A673 (cell line): ENCODE results near the gene CDC25B. TPM values are rescaled to one million over a fixed set of nuclear protein-coding genes. Genes with fewer than 3 reads are reported as not detected.

Source experiments
- BruUV-seq: library from RNA; stranded (reverse); fragments of 400-500 nt; replicated peaks from 2 replicates; lab custom pipeline; 2021; lab: Mats Ljungman, UMichigan
- CTCF ChIA-PET: fragments of 300-600 bp; sonication (Branson Sonifier 250); formaldehyde crosslinking; loops from one replicate; lab custom pipeline; 2022; ENCODE audit warnings: antibody characterized with exemption; lab: Charles Lee
- POLR2A ChIA-PET: fragments of 300-600 bp; sonication (Branson Sonifier 250); formaldehyde crosslinking; loops from one replicate; lab custom pipeline; 2022; ENCODE audit warnings: antibody characterized with exemption; ENCODE audit not compliant: low non-redundant PET; lab: Charles Lee
- DNase-seq: peaks from one replicate; pipeline ENCODE4 v3.0.0-alpha.2; 2015; ENCODE audit warnings: low spot score
- H3K27ac ChIP-seq: fragments of 200-600 bp; sonication (generic); 2 replicates; pipeline ENCODE4 v1.5.1; 2016; ENCODE audit warnings: mixed run types, low read depth, mild to moderate bottlenecking, mixed read lengths, antibody characterized with exemption, low read length; ENCODE audit not compliant: poor library complexity, severe bottlenecking
- H3K27me3 ChIP-seq: fragments of 200-600 bp; sonication (generic); replicated peaks from 2 replicates; pipeline ENCODE4 v1.6.1; 2017; ENCODE audit warnings: mixed run types, low read depth, mild to moderate bottlenecking, mixed read lengths, antibody characterized with exemption, low read length; ENCODE audit not compliant: insufficient read depth, poor library complexity
- H3K36me3 ChIP-seq: fragments of 200-600 bp; sonication (generic); 2 replicates; pipeline ENCODE4 v1.6.1; 2016; ENCODE audit warnings: mixed run types, mild to moderate bottlenecking, mixed read lengths, antibody characterized with exemption, low read length; ENCODE audit not compliant: insufficient read depth, poor library complexity, severe bottlenecking
- H3K4me1 ChIP-seq: fragments of 200-600 bp; sonication (generic); 2 replicates; pipeline ENCODE4 v1.6.1; 2017; ENCODE audit warnings: mixed run types, mild to moderate bottlenecking, mixed read lengths, antibody characterized with exemption, low read length; ENCODE audit not compliant: insufficient read depth, poor library complexity, severe bottlenecking
- H3K4me3 ChIP-seq: fragments of 200-600 bp; sonication (generic); 2 replicates; pipeline ENCODE4 v1.5.1; 2016; ENCODE audit warnings: low read depth, mixed run types, mild to moderate bottlenecking, mixed read lengths, low read length; ENCODE audit not compliant: poor library complexity, severe bottlenecking
- H3K9me3 ChIP-seq: fragments of 200-600 bp; sonication (generic); 2 replicates; pipeline ENCODE4 v1.6.1; 2016; ENCODE audit warnings: mixed run types, low read depth, mild to moderate bottlenecking, mixed read lengths, antibody characterized with exemption, low read length; ENCODE audit not compliant: poor library complexity, severe bottlenecking
- CTCF ChIP-seq: fragments of 300-800, 200-600 bp; sonication (generic); conservative IDR thresholded peaks from 2 replicates; pipeline ENCODE4 v1.5.1; 2017; ENCODE audit warnings: low read depth, mild to moderate bottlenecking, antibody characterized with exemption, low read length, moderate library complexity, mixed read lengths
- EZH2 ChIP-seq: fragments of 200-600 bp; sonication (generic); IDR thresholded peaks from 2 replicates; pipeline ENCODE4 v1.6.1; 2017; ENCODE audit warnings: borderline replicate concordance, low read depth, mild to moderate bottlenecking, mixed read lengths, antibody characterized with exemption, low read length; ENCODE audit not compliant: poor library complexity, severe bottlenecking
- intact Hi-C: fragments of 100-400 bp; cut with micrococcal nuclease; formaldehyde crosslinking; loops from one replicate; pipeline ENCODE4 v1.10.0; 2022; ENCODE audit not compliant: unreplicated experiment
- total RNA-seq: library from RNA; stranded (reverse); gene quantifications from 2 replicates; pipeline ENCODE4 v1.2.3, GENCODE V29; 2021

The CDC25B gene
- total RNA-seq, 1 experiment from 2014 or later: 119 TPM

- TF ChIP-seq EZH2 (no peak), CTCF (no peak)
- H3K9me3 ChIP-seq: no peaks in the 10 kb centered on the region
- ChIA-PET CTCF (no interaction called here), POLR2A (no interaction called here)
- DNase-seq: no peak
- intact Hi-C loops: no loop called here
- no TSS peak for BruUV-seq
- no peaks in the 10 kb centered on the region for H3K27me3 ChIP-seq
- no peaks in the 10 kb centered on the region for H3K36me3 ChIP-seq
- no peaks in the 10 kb centered on the region for H3K4me1 ChIP-seq
- H3K4me3 ChIP-seq: no peak overlapping the region
- H3K27ac ChIP-seq: peak overlapping the region; percentile 23
Observed at GRCh38 chr20:3848565-3848964, 52.5 kb downstream of the CDC25B start.

GRCh38 chr20:3854462-3854871 is 58.4 kb downstream of the CDC25B start:
- Histone ChIP-seq H3K36me3 (peaks cover 34% of the 10 kb centered on the region), H3K27me3 (no peaks in the 10 kb centered on the region), H3K4me1 (no peaks in the 10 kb centered on the region), H3K27ac (no peak overlapping the region), H3K4me3 (no peak overlapping the region), H3K9me3 (no peaks in the 10 kb centered on the region)
- CTCF ChIA-PET: interaction anchor here (0.5 to 1.7 kb wide), 6 partner anchors 21 to 299 kb away, joined by 3 to 21 read pairs (median 4); partner anchors contain the start of gene CENPB
- intact Hi-C loops: no loop called here
- TF ChIP-seq EZH2: no peak
- TF ChIP-seq CTCF: no peak
- no peak for DNase-seq
- POLR2A ChIA-PET: interaction anchor here (0.6 kb wide), 1 partner anchor 25 kb away, joined by 12 read pairs; no protein-coding TSS in a partner anchor
- BruUV-seq: no TSS peak

Other genes starting within 250 kb of the CDC25B start
- not detected in 2 replicates for gene GFRA4, start 132.9 kb upstream of the CDC25B start, total RNA-seq
- not detected in 2 replicates for gene ADAM33, start 114.3 kb upstream of the CDC25B start, total RNA-seq
- not detected in 2 replicates for gene SIGLEC1, start 83.7 kb upstream of the CDC25B start, total RNA-seq
- not detected in 2 replicates for gene HSPA12B, start 63.6 kb upstream of the CDC25B start, total RNA-seq
- 75.7 and 80.3 TPM in 2 replicates for gene ADISSP, start 28.6 kb upstream of the CDC25B start, total RNA-seq
- 0.26 and 0.49 TPM in 2 replicates for gene SPEF1, start 14.9 kb upstream of the CDC25B start, total RNA-seq
- 101 and 108 TPM in 2 replicates for gene CENPB, start 9.6 kb upstream of the CDC25B start, total RNA-seq
- gene AP5S1, start 24.2 kb downstream of the CDC25B start, total RNA-seq: 15.0 and 17.5 TPM in 2 replicates
- gene MAVS, start 50.5 kb downstream of the CDC25B start, total RNA-seq: 28.2 and 32.4 TPM in 2 replicates
- 71.0 and 77.4 TPM in 2 replicates for gene PANK2, start 93.1 kb downstream of the CDC25B start, total RNA-seq
- gene RNF24, start 219.2 kb downstream of the CDC25B start, total RNA-seq: 19.3 and 21.5 TPM in 2 replicates